K562 (cell line): Measurements from ENCODE around the gene ELK4. TPM values are rescaled to one million over a fixed set of nuclear protein-coding genes. Genes with fewer than 3 reads are reported as not detected.

Experiments
- ATAC-seq: fragments of 200-7000 bp; cut with Tn5 transposase; 3 replicates; pipeline ENCODE4 v1.9.1; 2020; ENCODE audit warnings: moderate library complexity
- BruUV-seq: library from RNA; stranded (reverse); fragments of 400-500 nt; replicated peaks from 2 replicates; lab custom pipeline; 2021; lab: Mats Ljungman, UMichigan
- CTCF ChIA-PET: fragments of 300-600 bp; formaldehyde crosslinking; extraction: SDS; loops from one replicate; lab custom pipeline; 2021; ENCODE audit warnings: low intra/inter-chr PET ratio; lab: Yijun Ruan, JAX
- POLR2A ChIA-PET: fragments of 300-600, 350-650 bp; sonication (Branson Sonifier 250); formaldehyde crosslinking; extraction: SDS; loops from one replicate; lab custom pipeline; 2021; ENCODE audit warnings: antibody characterized with exemption, inconsistent platforms; lab: Yijun Ruan, JAX
- DNase-seq, 4 experiments: peaks; one replicate each; pipeline versions ENCODE4 v3.0.0 to v3.0.0-alpha.2; 2011 to 2018; ENCODE audit warnings: low spot score in 3 of 4, mixed read lengths in 3 of 4; ENCODE audit errors: extremely low read depth in 1 of 4
- FAIRE-seq: peaks from 2 replicates; lab custom pipeline; 2011; peaks lifted over from hg19 to GRCh38; lab: Jason Lieb, UNC
- H2AFZ ChIP-seq: 2 replicates; pipeline ENCODE4 v1.6.0; 2011; ENCODE audit warnings: low read depth, low read length, control low read depth, inconsistent platforms
- H3K27ac ChIP-seq: fragments of 200-600 bp; 3 replicates; pipeline ENCODE4 v1.8.0; 2011; ENCODE audit warnings: low read depth, mild to moderate bottlenecking, control low read depth, inconsistent platforms, low read length, moderate library complexity, mixed read lengths; ENCODE audit errors: extremely low read depth
- H3K27me3 ChIP-seq, 2 experiments: fragments of 300-600 bp in 1 of 2; 2 replicates in 1 of 2; 3 replicates in 1 of 2; pipeline versions ENCODE4 v1.6.0 to v1.8.0; 2011; ENCODE audit warnings: inconsistent platforms in 2 of 2, low read length in 2 of 2, mild to moderate bottlenecking in 1 of 2, mixed read lengths in 1 of 2, moderate library complexity in 1 of 2; ENCODE audit not compliant: control insufficient read depth in 2 of 2, insufficient read depth in 2 of 2
- H3K36me3 ChIP-seq: fragments of 300-600 bp; 3 replicates; pipeline ENCODE4 v1.8.0; 2011; ENCODE audit warnings: mild to moderate bottlenecking, low read length, inconsistent platforms; ENCODE audit not compliant: control insufficient read depth, insufficient read depth
- H3K4me1 ChIP-seq, 2 experiments: fragments of 200-600 bp in 1 of 2; replicated peaks in 1 of 2; 2 replicates in 1 of 2; 3 replicates in 1 of 2; pipeline versions ENCODE4 v1.5.1 to v1.8.0; 2011; ENCODE audit warnings: inconsistent platforms in 2 of 2, low read length in 2 of 2, mild to moderate bottlenecking in 1 of 2, mixed read lengths in 1 of 2, moderate library complexity in 1 of 2; ENCODE audit not compliant: control insufficient read depth in 2 of 2, insufficient read depth in 2 of 2
- H3K4me2 ChIP-seq: 2 replicates; pipeline ENCODE4 v1.6.1; 2011; ENCODE audit warnings: low read length, control low read depth, inconsistent platforms, mixed read lengths; ENCODE audit not compliant: insufficient read depth
- H3K4me3 ChIP-seq: fragments of 200-600 bp; sonication (generic), shearing (Covaris generic); 2 replicates; pipeline ENCODE4 v1.5.1; 2016; ENCODE audit warnings: control low read depth, inconsistent platforms
- H3K79me2 ChIP-seq: fragments of 200-600 bp; 3 replicates; pipeline ENCODE4 v1.8.0; 2011; ENCODE audit warnings: low read length, inconsistent platforms; ENCODE audit not compliant: control insufficient read depth, insufficient read depth
- H3K9ac ChIP-seq, 2 experiments: 2 replicates each; pipeline versions ENCODE4 v1.6.0 to v1.6.1; 2011; ENCODE audit warnings: low read depth in 2 of 2, low read length in 2 of 2, control low read depth in 1 of 2, inconsistent platforms in 1 of 2, mild to moderate bottlenecking in 1 of 2, mixed read lengths in 1 of 2; ENCODE audit not compliant: insufficient read depth in 1 of 2
- H3K9me1 ChIP-seq: one replicate; pipeline ENCODE4 v1.6.0; 2011; ENCODE audit warnings: inconsistent platforms, mild to moderate bottlenecking, low read length, moderate library complexity; ENCODE audit not compliant: control insufficient read depth, insufficient read depth
- H3K9me3 ChIP-seq: replicated peaks from 2 replicates; pipeline ENCODE4 v1.5.1; 2011; ENCODE audit warnings: low read depth, low read length, inconsistent platforms; ENCODE audit not compliant: control insufficient read depth, insufficient read depth
- H4K20me1 ChIP-seq: replicated peaks from 2 replicates; pipeline ENCODE4 v1.6.1; 2011; ENCODE audit warnings: low read length, inconsistent platforms, mixed read lengths; ENCODE audit not compliant: control insufficient read depth, insufficient read depth
- CBFA2T2 ChIP-seq: fragments of 450-650 bp; conservative IDR thresholded peaks from 2 replicates; pipeline ENCODE4 v1.6.1; 2017; ENCODE audit warnings: mild to moderate bottlenecking
- CBFA2T3 ChIP-seq: fragments of 450-650 bp; IDR thresholded peaks from 2 replicates; pipeline ENCODE4 v1.6.1; 2017
- CREM ChIP-seq: IDR thresholded peaks from 2 replicates; pipeline ENCODE4 v1.6.1; 2014; ENCODE audit warnings: antibody characterized with exemption, low read depth
- FOSL1 ChIP-seq: fragments of 200-800 bp; sonication (Bioruptor generic); conservative IDR thresholded peaks from 2 replicates; pipeline ENCODE4 v1.6.1; 2016; ENCODE audit warnings: missing genetic modification characterization, missing compliant biosample characterization
- GTF3C2 ChIP-seq: IDR thresholded peaks from 3 replicates; pipeline ENCODE4 v1.6.1; 2011; ENCODE audit warnings: borderline replicate concordance, mild to moderate bottlenecking, moderate library complexity; ENCODE audit not compliant: insufficient read length; ENCODE audit errors: extremely low read depth
- ILF3 ChIP-seq: fragments of 450-650 bp; IDR thresholded peaks from 2 replicates; pipeline ENCODE4 v1.6.1; 2018; ENCODE audit warnings: antibody characterized with exemption, mild to moderate bottlenecking, moderate library complexity, borderline replicate concordance
- NFIX ChIP-seq: fragments of 250-450 bp; sonication (Bioruptor Pico); IDR thresholded peaks from 2 replicates; pipeline ENCODE4 v1.4.0; 2020; ENCODE audit warnings: low read depth, mild to moderate bottlenecking, moderate library complexity
- NFXL1 ChIP-seq: fragments of 450-650 bp; formaldehyde crosslinking; IDR thresholded peaks from 2 replicates; pipeline ENCODE4 v1.4.0; 2021; ENCODE audit warnings: mild to moderate bottlenecking
- TCF7 ChIP-seq: sonication (generic); IDR thresholded peaks from 2 replicates; pipeline ENCODE4 v1.6.1; 2016; ENCODE audit warnings: antibody characterized with exemption, borderline replicate concordance
- TFAP4 ChIP-seq: sonication (generic); formaldehyde crosslinking; IDR thresholded peaks from 2 replicates; pipeline ENCODE4 v1.8.0; 2022; ENCODE audit warnings: missing genetic modification reagents, mild to moderate bottlenecking, moderate library complexity, borderline replicate concordance
- THRA ChIP-seq: fragments of 450-650 bp; IDR thresholded peaks from 2 replicates; pipeline ENCODE4 v1.6.1; 2017; ENCODE audit warnings: mild to moderate bottlenecking, moderate library complexity
- ZBTB34 ChIP-seq: fragments of 250-450 bp; sonication (Bioruptor Pico); IDR thresholded peaks from 2 replicates; pipeline ENCODE4 v1.8.0; 2021; ENCODE audit warnings: mild to moderate bottlenecking, moderate library complexity
- ZNF133 ChIP-seq: fragments of 250-450 bp; sonication (Bioruptor Pico); IDR thresholded peaks from 2 replicates; pipeline ENCODE4 v1.4.0; 2020; ENCODE audit warnings: mild to moderate bottlenecking
- ZNF175 ChIP-seq: fragments of 200-800 bp; sonication (Bioruptor generic); IDR thresholded peaks from 2 replicates; pipeline ENCODE4 v1.6.1; 2016; ENCODE audit warnings: low read depth, mild to moderate bottlenecking, missing genetic modification characterization, missing compliant biosample characterization
- ZNF217 ChIP-seq: sonication (generic); formaldehyde crosslinking; IDR thresholded peaks from 2 replicates; pipeline ENCODE4 v1.8.0; 2022; ENCODE audit warnings: mild to moderate bottlenecking, missing genetic modification reagents
- ZNF785 ChIP-seq: fragments of 250-450 bp; sonication (Bioruptor Pico); IDR thresholded peaks from 2 replicates; pipeline ENCODE4 v1.4.0; 2020; ENCODE audit warnings: mild to moderate bottlenecking
- WGBS: fragments of 100-300 bp; shearing (Covaris generic); methylation state at CpG from one replicate; pipeline ENCODE4 v1.1.6; 2016; ENCODE audit warnings: low coverage, mixed read lengths; ENCODE audit not compliant: insufficient coverage; ENCODE audit errors: missing lambda C conversion rate; 5-methylcytosine and 5-hydroxymethylcytosine counted together
- in situ Hi-C: fragments of 300-500 bp; cut with MboI; formaldehyde crosslinking; loops from 4 replicates; pipeline ENCODE4 v1.15.0; 2018; ENCODE audit warnings: inconsistent platforms, mixed read lengths
- intact Hi-C: fragments of 100-400 bp; cut with micrococcal nuclease; formaldehyde crosslinking; loops from 2 replicates; pipeline ENCODE4 v1.14.2; 2022
- polyA plus RNA-seq, 8 experiments: library from polyadenylated mRNA; depleted of rRNA in 4 of 8; stranded (reverse) in 5 of 8; unstranded in 3 of 8; fragments of >200 nt; fragmentation: Nextera tagmentation in 2 of 8; fragmentation: Illumina TruSeq in 1 of 8; extraction: Ambion mirVana in 2 of 8; extraction: Trizol in 1 of 8; gene quantifications; 2 replicates each; pipeline versions ENCODE4 v1.2.1 to v1.2.3, GENCODE V29; 2011 to 2014; ENCODE audit warnings: inconsistent platforms in 1 of 8, missing spikeins in 1 of 8
- total RNA-seq, 7 experiments: library from RNA; depleted of rRNA in 6 of 7; stranded (reverse); fragments of >200 nt in 6 of 7; fragmentation: Illumina TruSeq in 2 of 7; extraction: Trizol in 2 of 7; gene quantifications; 2 replicates each; pipeline versions ENCODE4 v1.2.1 to v1.2.3, GENCODE V29; 2011 to 2021; ENCODE audit warnings: low replicate concordance in 1 of 7

Gene ELK4
- total and polyA plus RNA-seq, 9 of the 15 experiments (the other 6 are each of a cell fraction or from before 2014, with no cell fraction given), result 2.0 to 21.7 (median 9.2) TPM

- H3K9ac ChIP-seq, result no peak overlapping the region
- H3K9me3 ChIP-seq, result no peaks in the 10 kb centered on the region
- intact Hi-C loops, result no loop called here
- FAIRE-seq, result peak; percentile 32
- no peaks in the 10 kb centered on the region for H3K36me3 ChIP-seq
- H3K4me1 ChIP-seq, result peaks cover 0 to 4% of the 10 kb centered on the region in 2 experiments; a peak in 1 of 5 replicates
- POLR2A ChIA-PET, result interaction anchor here (0.5 to 1.4 kb wide), 4 partner anchors 12 to 84 kb away, joined by 3 read pairs; no protein-coding TSS in a partner anchor
- peaks cover 62 to 76% of the 10 kb centered on the region in 2 experiments for H3K27me3 ChIP-seq
- H3K4me2 ChIP-seq, result no peak overlapping the region
- in situ Hi-C loops, result no loop called here
- no peak overlapping the region for H3K27ac ChIP-seq
- no peak for ATAC-seq
- CTCF ChIA-PET, result no interaction called here
- no peaks in the 10 kb centered on the region for H3K79me2 ChIP-seq
- DNase-seq, result no peak
- no peak overlapping the region for H2AFZ ChIP-seq
- no peak overlapping the region for H3K4me3 ChIP-seq
- under 1% methylated on average over 13 of the region's 13 CpGs for WGBS
- H3K9me1 ChIP-seq, result no peaks in the 10 kb centered on the region
- peaks cover 41% of the 10 kb centered on the region for H4K20me1 ChIP-seq
- BruUV-seq, result no TSS peak
- TF ChIP-seq ZBTB34 (CRISPR knock-in tag) (no peak), GTF3C2 (no peak), FOSL1 (tag) (peak; percentile 40; the same call in 1 of the 2 replicates), ZNF217 (no peak), TFAP4 (peak; percentile 78; the same call in 1 of the 2 replicates), THRA (no peak), TCF7 (no peak), ILF3 (no peak), CBFA2T2 (0 out of 2 replicates have a peak, but pooled peaks have one; percentile 7), ZNF133 (CRISPR knock-in tag) (no peak), ZNF785 (CRISPR knock-in tag) (no peak), NFXL1 (CRISPR knock-in tag) (no peak), NFIX (no peak), ZNF175 (no peak), CREM (peak; percentile 39), CBFA2T3 (peak; percentile 13; the same call in 1 of the 2 replicates)
Observed at GRCh38 chr1:205577874-205578658, 53.7 kb downstream of the ELK4 start.
